Measurements from ENCODE around the gene CDKAL1.

DNA sequence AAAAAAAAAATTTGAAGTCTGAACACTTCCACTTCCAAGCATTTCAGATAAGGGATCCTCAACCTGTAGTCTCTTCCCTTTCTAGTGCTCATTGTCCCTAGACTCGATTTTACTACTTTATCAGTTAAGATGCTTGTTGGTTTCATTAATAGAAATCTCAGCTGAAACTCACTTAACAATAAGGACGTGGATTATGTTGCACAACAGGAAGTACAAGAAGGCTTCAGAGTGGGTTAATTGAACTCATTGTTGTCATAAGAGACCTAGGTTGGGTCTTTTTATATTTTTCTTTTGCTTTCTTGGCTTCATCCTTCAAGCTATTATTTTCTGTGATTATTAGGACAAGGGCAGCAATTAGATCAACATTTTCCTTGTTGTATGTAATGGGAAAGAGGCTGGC, 175.2 kb downstream of the CDKAL1 start:
- TF ChIP-seq, protein P1, sequence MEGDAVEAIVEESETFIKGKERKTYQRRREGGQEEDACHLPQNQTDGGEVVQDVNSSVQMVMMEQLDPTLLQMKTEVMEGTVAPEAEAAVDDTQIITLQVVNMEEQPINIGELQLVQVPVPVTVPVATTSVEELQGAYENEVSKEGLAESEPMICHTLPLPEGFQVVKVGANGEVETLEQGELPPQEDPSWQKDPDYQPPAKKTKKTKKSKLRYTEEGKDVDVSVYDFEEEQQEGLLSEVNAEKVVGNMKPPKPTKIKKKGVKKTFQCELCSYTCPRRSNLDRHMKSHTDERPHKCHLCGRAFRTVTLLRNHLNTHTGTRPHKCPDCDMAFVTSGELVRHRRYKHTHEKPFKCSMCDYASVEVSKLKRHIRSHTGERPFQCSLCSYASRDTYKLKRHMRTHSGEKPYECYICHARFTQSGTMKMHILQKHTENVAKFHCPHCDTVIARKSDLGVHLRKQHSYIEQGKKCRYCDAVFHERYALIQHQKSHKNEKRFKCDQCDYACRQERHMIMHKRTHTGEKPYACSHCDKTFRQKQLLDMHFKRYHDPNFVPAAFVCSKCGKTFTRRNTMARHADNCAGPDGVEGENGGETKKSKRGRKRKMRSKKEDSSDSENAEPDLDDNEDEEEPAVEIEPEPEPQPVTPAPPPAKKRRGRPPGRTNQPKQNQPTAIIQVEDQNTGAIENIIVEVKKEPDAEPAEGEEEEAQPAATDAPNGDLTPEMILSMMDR (IDR thresholded peaks at IDR 0.05), result no peak
- no peak for TF ChIP-seq EZH2 (IDR thresholded peaks at IDR 0.05)

Measured in neural progenitor cell (in vitro differentiated cells).